Measurements from ENCODE around the gene ABRAXAS1.

ABRAXAS1 gene

GRCh38 chr4:83438719-83439118 lies 46.2 kb downstream of the ABRAXAS1 start:
- no peak for DNase-seq
- Mint-ChIP-seq H3K4me3 (no peak overlapping the region), H3K36me3 (ENCODE audit: low read depth) (peaks cover 21% of the 10 kb centered on the region), H3K4me1 (peaks cover 5% of the 10 kb centered on the region), H3K27ac (peak overlapping the region; percentile 42), H3K9me3 (no peaks in the 10 kb centered on the region), H3K27me3 (ENCODE audit: low read depth, poor library complexity) (peaks cover 2% of the 10 kb centered on the region)
- TF ChIP-seq, protein P1, sequence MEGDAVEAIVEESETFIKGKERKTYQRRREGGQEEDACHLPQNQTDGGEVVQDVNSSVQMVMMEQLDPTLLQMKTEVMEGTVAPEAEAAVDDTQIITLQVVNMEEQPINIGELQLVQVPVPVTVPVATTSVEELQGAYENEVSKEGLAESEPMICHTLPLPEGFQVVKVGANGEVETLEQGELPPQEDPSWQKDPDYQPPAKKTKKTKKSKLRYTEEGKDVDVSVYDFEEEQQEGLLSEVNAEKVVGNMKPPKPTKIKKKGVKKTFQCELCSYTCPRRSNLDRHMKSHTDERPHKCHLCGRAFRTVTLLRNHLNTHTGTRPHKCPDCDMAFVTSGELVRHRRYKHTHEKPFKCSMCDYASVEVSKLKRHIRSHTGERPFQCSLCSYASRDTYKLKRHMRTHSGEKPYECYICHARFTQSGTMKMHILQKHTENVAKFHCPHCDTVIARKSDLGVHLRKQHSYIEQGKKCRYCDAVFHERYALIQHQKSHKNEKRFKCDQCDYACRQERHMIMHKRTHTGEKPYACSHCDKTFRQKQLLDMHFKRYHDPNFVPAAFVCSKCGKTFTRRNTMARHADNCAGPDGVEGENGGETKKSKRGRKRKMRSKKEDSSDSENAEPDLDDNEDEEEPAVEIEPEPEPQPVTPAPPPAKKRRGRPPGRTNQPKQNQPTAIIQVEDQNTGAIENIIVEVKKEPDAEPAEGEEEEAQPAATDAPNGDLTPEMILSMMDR (IDR thresholded peaks at IDR 0.05), result no peak

- peaks cover 21% of the 10 kb centered on the region for H3K36me3 Mint-ChIP-seq (ENCODE audit: low read depth)
- peaks cover 2% of the 10 kb centered on the region for H3K27me3 Mint-ChIP-seq (ENCODE audit: low read depth, poor library complexity)
- DNase-seq, result no peak
- no peak overlapping the region for H3K27ac Mint-ChIP-seq
- TF ChIP-seq, protein P1 (IDR thresholded peaks at IDR 0.05), result no peak
- H3K4me3 Mint-ChIP-seq, result no peak overlapping the region
- H3K9me3 Mint-ChIP-seq, result no peaks in the 10 kb centered on the region
- H3K4me1 Mint-ChIP-seq, result peaks cover 5% of the 10 kb centered on the region
Measured at GRCh38 chr4:83436680-83437079, 48.2 kb downstream of the ABRAXAS1 start.

GRCh38 chr4:83431200-83431599 lies 53.7 kb downstream of the ABRAXAS1 start:
- TF ChIP-seq, protein P1 (IDR thresholded peaks at IDR 0.05), result no peak
- Mint-ChIP-seq H3K9me3 (no peaks in the 10 kb centered on the region), H3K27ac (no peak overlapping the region), H3K36me3 (ENCODE audit: low read depth) (peaks cover 20% of the 10 kb centered on the region), H3K4me1 (no peaks in the 10 kb centered on the region), H3K27me3 (ENCODE audit: low read depth, poor library complexity) (peaks cover 2% of the 10 kb centered on the region), H3K4me3 (no peak overlapping the region)
- no peak for DNase-seq

DNA sequence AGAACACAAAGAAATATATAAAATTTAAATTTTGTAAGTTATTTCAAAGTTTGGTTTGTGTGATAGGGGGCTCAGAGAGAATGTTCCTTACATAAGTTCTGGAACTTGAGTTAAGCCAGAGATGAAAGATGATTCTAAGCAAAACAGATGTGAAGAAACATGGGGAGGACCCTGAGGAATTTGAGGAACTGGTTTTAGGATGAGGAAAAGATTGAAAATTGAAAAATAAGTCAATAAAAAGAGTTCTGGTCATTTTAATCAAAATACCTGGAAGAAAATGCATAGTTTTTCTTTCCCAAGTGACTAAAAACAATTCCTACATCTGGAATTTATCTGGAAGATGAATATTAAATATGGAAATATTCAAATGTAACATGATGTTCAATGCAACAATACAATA lies 66.7 kb downstream of the ABRAXAS1 start:
- peak overlapping the region; percentile 32 for H3K27ac Mint-ChIP-seq
- H3K4me1 Mint-ChIP-seq, result no peaks in the 10 kb centered on the region
- DNase-seq, result no peak
- TF ChIP-seq, protein P1 (IDR thresholded peaks at IDR 0.05), result no peak
- H3K9me3 Mint-ChIP-seq, result no peaks in the 10 kb centered on the region
- H3K4me3 Mint-ChIP-seq, result no peak overlapping the region
- peaks cover 25% of the 10 kb centered on the region for H3K36me3 Mint-ChIP-seq (ENCODE audit: low read depth)
- H3K27me3 Mint-ChIP-seq (ENCODE audit: low read depth, poor library complexity), result no peaks in the 10 kb centered on the region

- peaks cover 26% of the 10 kb centered on the region for H3K36me3 Mint-ChIP-seq (ENCODE audit: low read depth)
- H3K27ac Mint-ChIP-seq, result no peak overlapping the region
- DNase-seq, result no peak
- H3K4me1 Mint-ChIP-seq, result no peaks in the 10 kb centered on the region
- H3K4me3 Mint-ChIP-seq, result no peak overlapping the region
- H3K9me3 Mint-ChIP-seq, result no peaks in the 10 kb centered on the region
- H3K27me3 Mint-ChIP-seq (ENCODE audit: low read depth, poor library complexity), result no peaks in the 10 kb centered on the region
- TF ChIP-seq, protein P1 (IDR thresholded peaks at IDR 0.05), result no peak
Measured at GRCh38 chr4:83417566-83417965, 67.3 kb downstream of the ABRAXAS1 start.

GRCh38 chr4:83413676-83414075 lies 71.2 kb downstream of the ABRAXAS1 start:
- no peak overlapping the region for H3K4me3 Mint-ChIP-seq

More at GRCh38 chr4:83413676-83414075, 71.2 kb downstream of the ABRAXAS1 start:
- no peaks in the 10 kb centered on the region for H3K9me3 Mint-ChIP-seq
- peaks cover 2% of the 10 kb centered on the region for H3K27me3 Mint-ChIP-seq (ENCODE audit: low read depth, poor library complexity)
- H3K36me3 Mint-ChIP-seq (ENCODE audit: low read depth), result peaks cover 31% of the 10 kb centered on the region
- TF ChIP-seq, protein P1 (IDR thresholded peaks at IDR 0.05), result no peak
- H3K4me1 Mint-ChIP-seq, result peaks cover 6% of the 10 kb centered on the region
- DNase-seq, result no peak
- no peak overlapping the region for H3K27ac Mint-ChIP-seq

Data from nephron progenitor cell (in vitro differentiated cells).